Measurements from ENCODE around the gene ADGRG3. TPM values are rescaled to one million over a fixed set of nuclear protein-coding genes. Genes with fewer than 3 reads are reported as not detected.

ADGRG3 gene
- total and polyA plus RNA-seq, 2 experiments from 2014 or later: not detected

GRCh38 chr16:57645169-57645568, 22.9 kb upstream of the ADGRG3 start:
- H3K27ac ChIP-seq: peak overlapping the region; percentile 48
- peaks cover 5% of the 10 kb centered on the region for H3K79me2 ChIP-seq
- H3K9me2 ChIP-seq (replicated peaks; ENCODE audit: insufficient read depth): no peaks in the 10 kb centered on the region
- no peak overlapping the region for H3K4me2 ChIP-seq
- H3K36me3 ChIP-seq (replicated peaks; ENCODE audit: insufficient read depth, low read depth): no peaks in the 10 kb centered on the region
- H3K4me3 ChIP-seq: no peak overlapping the region
- 75% methylated on average over 9 of the region's 10 CpGs for WGBS (ENCODE audit: low lambda C conversion rate, missing lambda C conversion rate)
- H2AFZ ChIP-seq: no peak overlapping the region
- TF ChIP-seq, protein P1, sequence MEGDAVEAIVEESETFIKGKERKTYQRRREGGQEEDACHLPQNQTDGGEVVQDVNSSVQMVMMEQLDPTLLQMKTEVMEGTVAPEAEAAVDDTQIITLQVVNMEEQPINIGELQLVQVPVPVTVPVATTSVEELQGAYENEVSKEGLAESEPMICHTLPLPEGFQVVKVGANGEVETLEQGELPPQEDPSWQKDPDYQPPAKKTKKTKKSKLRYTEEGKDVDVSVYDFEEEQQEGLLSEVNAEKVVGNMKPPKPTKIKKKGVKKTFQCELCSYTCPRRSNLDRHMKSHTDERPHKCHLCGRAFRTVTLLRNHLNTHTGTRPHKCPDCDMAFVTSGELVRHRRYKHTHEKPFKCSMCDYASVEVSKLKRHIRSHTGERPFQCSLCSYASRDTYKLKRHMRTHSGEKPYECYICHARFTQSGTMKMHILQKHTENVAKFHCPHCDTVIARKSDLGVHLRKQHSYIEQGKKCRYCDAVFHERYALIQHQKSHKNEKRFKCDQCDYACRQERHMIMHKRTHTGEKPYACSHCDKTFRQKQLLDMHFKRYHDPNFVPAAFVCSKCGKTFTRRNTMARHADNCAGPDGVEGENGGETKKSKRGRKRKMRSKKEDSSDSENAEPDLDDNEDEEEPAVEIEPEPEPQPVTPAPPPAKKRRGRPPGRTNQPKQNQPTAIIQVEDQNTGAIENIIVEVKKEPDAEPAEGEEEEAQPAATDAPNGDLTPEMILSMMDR (IDR thresholded peaks at IDR 0.05; ENCODE audit: poor library complexity): no peak
- TF ChIP-seq EZH2phosphoT487 (IDR thresholded peaks at IDR 0.05; ENCODE audit: low read depth, severe bottlenecking, unreplicated experiment) (no peak), EZH2 (IDR thresholded peaks at IDR 0.05; ENCODE audit: borderline replicate concordance) (no peak)
- H3K27me3 ChIP-seq: no peaks in the 10 kb centered on the region
- no peaks in the 10 kb centered on the region for H3K4me1 ChIP-seq (ENCODE audit: insufficient read depth)
- no peaks in the 10 kb centered on the region for H4K20me1 ChIP-seq (ENCODE audit: insufficient read depth, poor library complexity, severe bottlenecking)
- no peaks in the 10 kb centered on the region for H3K9me3 ChIP-seq (ENCODE audit: low read depth)
- DNase-seq (ENCODE audit: low spot score): no peak

DNA sequence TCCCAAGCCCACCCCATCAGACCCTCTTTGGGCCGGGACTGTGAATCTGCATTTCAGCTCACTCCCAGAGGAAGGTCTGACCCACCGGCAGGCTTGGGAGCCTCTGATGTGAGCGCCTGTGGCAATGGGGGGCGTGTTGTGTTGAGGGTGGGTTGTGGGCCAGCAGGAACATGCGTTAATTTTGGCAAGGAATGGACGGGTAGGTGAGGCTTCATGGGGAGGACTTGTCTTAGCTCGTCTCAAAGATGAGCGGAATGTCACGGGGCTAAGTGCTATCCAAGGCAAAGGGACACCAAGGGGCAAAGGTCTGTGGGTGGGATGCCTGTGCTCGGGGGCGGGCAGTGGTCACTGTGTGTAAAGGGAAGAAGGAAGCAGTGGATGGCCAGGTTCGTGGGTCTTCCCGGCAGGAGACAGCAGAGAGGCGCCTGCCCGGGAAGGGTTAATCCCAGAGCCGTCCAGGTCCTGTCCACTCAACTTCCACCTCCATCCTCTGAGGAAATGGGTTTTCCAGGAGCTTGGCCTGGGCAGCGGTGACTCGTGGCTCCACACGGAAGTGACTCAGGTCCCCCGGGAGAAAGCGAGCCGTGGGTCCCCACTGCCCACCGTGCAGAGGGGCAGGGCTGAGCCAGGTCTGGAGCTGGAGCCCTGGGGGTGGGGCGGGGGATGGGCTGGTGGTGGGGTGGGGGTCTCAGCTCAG, 22.3 kb upstream of the ADGRG3 start:
- no peak overlapping the region for H3K4me2 ChIP-seq
- no peak overlapping the region for H3K4me3 ChIP-seq
- WGBS (ENCODE audit: low lambda C conversion rate, missing lambda C conversion rate): 55% methylated on average over 20 of the region's 24 CpGs
- H3K79me2 ChIP-seq: peaks cover 5% of the 10 kb centered on the region
- H3K9me3 ChIP-seq (ENCODE audit: low read depth): no peaks in the 10 kb centered on the region
- TF ChIP-seq, protein P1 (IDR thresholded peaks at IDR 0.05; ENCODE audit: poor library complexity): no peak
- TF ChIP-seq EZH2phosphoT487 (IDR thresholded peaks at IDR 0.05; ENCODE audit: low read depth, severe bottlenecking, unreplicated experiment): no peak
- no peak for TF ChIP-seq EZH2 (IDR thresholded peaks at IDR 0.05; ENCODE audit: borderline replicate concordance)
- H3K27me3 ChIP-seq: no peaks in the 10 kb centered on the region
- peak overlapping the region; percentile 48 for H3K27ac ChIP-seq
- H2AFZ ChIP-seq: no peak overlapping the region
- no peaks in the 10 kb centered on the region for H3K9me2 ChIP-seq (replicated peaks; ENCODE audit: insufficient read depth)
- no peak for DNase-seq (ENCODE audit: low spot score)
- H4K20me1 ChIP-seq (ENCODE audit: insufficient read depth, poor library complexity, severe bottlenecking): no peaks in the 10 kb centered on the region
- H3K36me3 ChIP-seq (replicated peaks; ENCODE audit: insufficient read depth, low read depth): no peaks in the 10 kb centered on the region
- no peaks in the 10 kb centered on the region for H3K4me1 ChIP-seq (ENCODE audit: insufficient read depth)

- Histone ChIP-seq H3K27me3 (no peaks in the 10 kb centered on the region), H3K79me2 (peaks cover 5% of the 10 kb centered on the region), H2AFZ (no peak overlapping the region), H3K4me2 (no peak overlapping the region), H3K9me3 (ENCODE audit: low read depth) (no peaks in the 10 kb centered on the region), H3K4me3 (no peak overlapping the region), H3K36me3 (replicated peaks; ENCODE audit: insufficient read depth, low read depth) (no peaks in the 10 kb centered on the region), H3K27ac (no peak overlapping the region), H4K20me1 (ENCODE audit: insufficient read depth, poor library complexity, severe bottlenecking) (no peaks in the 10 kb centered on the region), H3K4me1 (ENCODE audit: insufficient read depth) (no peaks in the 10 kb centered on the region), H3K9me2 (replicated peaks; ENCODE audit: insufficient read depth) (no peaks in the 10 kb centered on the region)
- 85% methylated on average over 13 of the region's 14 CpGs for WGBS (ENCODE audit: low lambda C conversion rate, missing lambda C conversion rate)
- no peak for DNase-seq (ENCODE audit: low spot score)
- TF ChIP-seq, protein P1 (IDR thresholded peaks at IDR 0.05; ENCODE audit: poor library complexity): no peak
- TF ChIP-seq EZH2phosphoT487 (IDR thresholded peaks at IDR 0.05; ENCODE audit: low read depth, severe bottlenecking, unreplicated experiment) (no peak), EZH2 (IDR thresholded peaks at IDR 0.05; ENCODE audit: borderline replicate concordance) (no peak)
Observed at GRCh38 chr16:57646388-57647039, 21.6 kb upstream of the ADGRG3 start.
